ENCODE results near the gene FAM171A1. TPM values are rescaled to one million over a fixed set of nuclear protein-coding genes. Genes with fewer than 3 reads are reported as not detected.
A peak's percentile ranks its signal among the peaks of the same experiment; 100 is the strongest.

Gene FAM171A1
- total and polyA plus RNA-seq, 2 of the 13 experiments (the other 11 are each of a cell fraction or from before 2014, with no cell fraction given), result 21.5 to 34.7 TPM

DNA sequence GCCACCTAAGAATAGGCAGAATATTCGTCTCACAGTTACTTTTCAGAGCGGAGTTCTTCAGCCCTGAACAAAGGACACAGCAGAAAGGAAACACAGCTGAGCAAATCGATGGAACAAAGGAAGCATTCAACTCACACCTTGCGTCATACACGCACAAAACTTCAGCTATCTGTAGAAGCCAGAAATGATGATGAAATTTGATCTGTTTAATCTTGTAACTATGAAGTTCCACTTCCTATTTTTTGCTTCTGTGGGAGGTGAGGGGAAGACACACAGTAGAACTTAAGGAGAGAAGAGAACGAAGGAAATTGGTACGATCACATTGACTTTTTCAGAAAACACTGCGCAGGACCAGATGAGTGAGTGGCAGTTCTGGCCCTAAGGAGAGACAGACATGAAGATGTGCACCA lies 26.2 kb downstream of the FAM171A1 start:
- peak overlapping the region; percentile 95 for H3K27ac ChIP-seq (ENCODE audit: extremely low read length, insufficient read depth, low read length)
- H3K79me2 ChIP-seq (ENCODE audit: insufficient read depth, low read length), result peaks cover 89% of the 10 kb centered on the region
- FAIRE-seq (peak; percentile 98), ATAC-seq (peak; percentile 91), DNase-seq (ENCODE audit: low spot score) (peak; percentile 98)
- no peaks in the 10 kb centered on the region for H3K9me3 ChIP-seq (ENCODE audit: low read length)
- BruUV-seq (replicated peaks), result no TSS peak
- in situ Hi-C loops (cut with HindIII; ENCODE audit: extremely low pct_ligation_motif_present, low pct_unique_long_range_greater_than_20kb), result no loop called here
- POLR2A ChIA-PET, result interaction anchor here (0.8 to 2.8 kb wide), 3 partner anchors 11 to 26 kb away, joined by 3 to 30 read pairs (median 4); partner anchors contain the start of gene FAM171A1
- peak overlapping the region; percentile 74 for H3K4me2 ChIP-seq (ENCODE audit: low read depth, low read length)
- H4K20me1 ChIP-seq (ENCODE audit: insufficient read depth, low read length), result no peaks in the 10 kb centered on the region
- H3K4me1 ChIP-seq (ENCODE audit: insufficient read depth, low read length), result peaks cover 100% of the 10 kb centered on the region
- peaks cover 0 to 1% of the 10 kb centered on the region in 2 experiments; a peak in 1 of 5 replicates for H3K36me3 ChIP-seq (replicated peaks in 1 of 2; ENCODE audit: control insufficient read depth in 1 of 2, insufficient read depth in 2 of 2, low read length in 2 of 2)
- H3K4me3 ChIP-seq (replicated peaks in 1 of 3; ENCODE audit: insufficient read depth in 1 of 3, low read depth in 2 of 3, low read length in 3 of 3), result peak overlapping the region in 2 of 3 experiments; percentile 41 to 48; a peak in 3 of 6 replicates
- H3K27me3 ChIP-seq (ENCODE audit: control insufficient read depth in 1 of 2, insufficient read depth in 2 of 2, low read length in 2 of 2), result no peaks in the 10 kb centered on the region
- no peak overlapping the region for H2AFZ ChIP-seq (ENCODE audit: low read length)
- intact Hi-C loops (cut with micrococcal nuclease; ENCODE audit: unreplicated experiment), result loop anchor here (1.0 to 10.0 kb wide), 2 partner anchors 11 to 180 kb away; partner anchors contain the start of gene NMT2
- H3K9ac ChIP-seq (ENCODE audit: insufficient read depth, low read depth, low read length), result peak overlapping the region; percentile 74
- WGBS (ENCODE audit: low lambda C conversion rate), result 8% methylated on average over 8 of the region's 8 CpGs
- CTCF ChIA-PET (ENCODE audit: low intra/inter-chr PET ratio, low total read pairs), result no interaction called here
- TF ChIP-seq ZNF646 (CRISPR knock-in tag; IDR thresholded peaks at IDR 0.05) (peak; percentile 11; the same call in 1 of the 2 replicates), ZBTB7B (CRISPR knock-in tag; IDR thresholded peaks at IDR 0.05) (no peak), ARID3A (IDR thresholded peaks at IDR 0.05; ENCODE audit: low read depth, low read length) (peak; percentile 94), BCL6 (CRISPR knock-in tag; IDR thresholded peaks at IDR 0.05) (peak; percentile 84), ZBTB38 (CRISPR knock-in tag; IDR thresholded peaks at IDR 0.05) (peak; percentile 14; the same call in 1 of the 2 replicates), SIN3A (IDR thresholded peaks at IDR 0.05; ENCODE audit: borderline replicate concordance, low read depth, low read length) (peak; percentile 58; the same call in 1 of the 2 replicates), ZNF772 (CRISPR knock-in tag; IDR thresholded peaks at IDR 0.05) (peak; percentile 33; the same call in 1 of the 2 replicates), CBX5 (CRISPR knock-in tag; IDR thresholded peaks at IDR 0.05; ENCODE audit: borderline replicate concordance) (peak; percentile 43; the same call in 1 of the 2 replicates), HNF1A (IDR thresholded peaks at IDR 0.05; ENCODE audit: low read depth) (peak; percentile 80), HNF1A (CRISPR knock-in tag; IDR thresholded peaks at IDR 0.05; ENCODE audit: borderline replicate concordance) (peak; percentile 89; the same call in 1 of the 2 replicates), HOXD1 (CRISPR knock-in tag; IDR thresholded peaks at IDR 0.05) (0 out of 2 replicates have a peak, but pooled peaks have one; percentile 46), ZNF547 (CRISPR knock-in tag; IDR thresholded peaks at IDR 0.05) (no peak)
